HL-60/S4 treated with phorbol 12-myristate 13-acetate at 8.2 ng/mL for 4 days and 3 days (cell line): ENCODE measurements around the gene NOLC1.

Experiments
- in situ Hi-C: fragments of 300-500 bp; cut with MboI; formaldehyde crosslinking; loops from 2 replicates; pipeline ENCODE4 v1.15.0; 2022; ENCODE audit warnings: low sequenced_read_pairs

Gene NOLC1

GRCh38 chr10:102121739-102122372 is 30.3 kb upstream of the NOLC1 start:
- in situ Hi-C loops = no loop called here

- in situ Hi-C loops = no loop called here
Measured at GRCh38 chr10:102122450-102122849, 29.7 kb upstream of the NOLC1 start.

GRCh38 chr10:102123223-102123622 is 29.0 kb upstream of the NOLC1 start:
- in situ Hi-C loops = no loop called here

GRCh38 chr10:102131286-102132170 is 20.7 kb upstream of the NOLC1 start:
- in situ Hi-C loops = no loop called here

DNA sequence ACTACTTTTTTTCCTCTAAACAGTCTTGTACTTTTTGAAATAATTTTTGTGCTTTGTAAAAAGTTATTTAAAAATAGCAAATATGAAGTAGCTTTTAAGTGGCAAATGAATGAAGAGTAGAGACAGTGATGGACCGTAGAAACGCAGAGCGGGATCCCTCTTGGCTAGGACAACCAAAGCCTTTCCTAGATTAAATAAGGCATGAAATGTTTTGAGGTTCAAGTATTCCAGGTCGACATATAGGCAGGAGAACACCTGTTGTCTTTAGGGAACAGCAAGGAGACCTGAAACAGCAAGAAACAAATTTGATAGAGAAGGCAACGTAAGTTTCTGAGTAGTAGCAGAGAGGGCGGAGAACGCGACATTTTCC is 20.0 kb upstream of the NOLC1 start:
- in situ Hi-C loops = no loop called here

DNA sequence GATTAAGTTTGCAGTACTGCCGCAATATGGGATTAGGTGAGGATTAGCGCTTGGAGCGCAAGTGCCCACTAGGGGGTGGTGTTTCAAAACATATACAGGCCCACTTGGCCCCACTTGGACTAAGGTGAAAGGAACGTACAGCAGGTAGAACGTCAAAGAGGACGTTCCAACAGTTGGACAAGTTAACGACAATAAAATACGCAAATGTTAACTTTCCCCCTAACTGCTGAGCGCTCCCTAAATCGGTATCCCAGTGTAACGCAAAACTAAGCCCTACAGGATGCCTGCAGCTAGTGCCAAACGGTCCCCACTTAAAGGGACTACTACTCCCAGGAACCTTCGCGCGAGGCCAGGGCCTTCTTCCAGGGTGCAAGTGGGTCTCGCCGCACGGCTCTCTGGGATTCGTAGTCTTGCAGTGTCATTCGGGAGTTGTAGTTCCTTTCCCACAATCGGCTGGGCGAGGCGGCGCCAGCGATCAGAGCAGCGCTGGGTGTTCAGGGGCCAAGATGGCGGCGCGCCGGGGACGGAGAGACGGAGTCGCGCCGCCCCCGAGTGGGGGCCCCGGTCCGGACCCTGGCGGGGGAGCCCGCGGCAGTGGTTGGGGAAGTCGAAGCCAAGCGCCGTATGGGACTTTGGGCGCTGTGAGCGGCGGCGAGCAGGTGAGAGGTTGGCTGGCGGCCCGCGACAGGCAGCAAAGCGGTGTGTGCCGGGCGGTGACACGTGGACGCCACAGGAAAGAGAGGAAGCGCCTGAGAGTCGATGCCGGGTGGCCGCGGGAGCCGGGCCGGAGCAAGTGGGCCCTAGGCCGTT is 19.4 kb upstream of the NOLC1 start, which contains the start of gene PPRC1:
PPRC1 (plus strand) TSS at position 478 of the 810 bp plus-strand sequence; CDS start at position 507, 29 bp downstream.
- in situ Hi-C loops = no loop called here

GRCh38 chr10:102133373-102134195 is 18.6 kb upstream of the NOLC1 start:
- in situ Hi-C loops = no loop called here

- in situ Hi-C loops = no loop called here
Measured at GRCh38 chr10:102134416-102134815, 17.8 kb upstream of the NOLC1 start.

- in situ Hi-C loops = no loop called here
Measured at GRCh38 chr10:102135956-102136526, 16.1 kb upstream of the NOLC1 start.

DNA sequence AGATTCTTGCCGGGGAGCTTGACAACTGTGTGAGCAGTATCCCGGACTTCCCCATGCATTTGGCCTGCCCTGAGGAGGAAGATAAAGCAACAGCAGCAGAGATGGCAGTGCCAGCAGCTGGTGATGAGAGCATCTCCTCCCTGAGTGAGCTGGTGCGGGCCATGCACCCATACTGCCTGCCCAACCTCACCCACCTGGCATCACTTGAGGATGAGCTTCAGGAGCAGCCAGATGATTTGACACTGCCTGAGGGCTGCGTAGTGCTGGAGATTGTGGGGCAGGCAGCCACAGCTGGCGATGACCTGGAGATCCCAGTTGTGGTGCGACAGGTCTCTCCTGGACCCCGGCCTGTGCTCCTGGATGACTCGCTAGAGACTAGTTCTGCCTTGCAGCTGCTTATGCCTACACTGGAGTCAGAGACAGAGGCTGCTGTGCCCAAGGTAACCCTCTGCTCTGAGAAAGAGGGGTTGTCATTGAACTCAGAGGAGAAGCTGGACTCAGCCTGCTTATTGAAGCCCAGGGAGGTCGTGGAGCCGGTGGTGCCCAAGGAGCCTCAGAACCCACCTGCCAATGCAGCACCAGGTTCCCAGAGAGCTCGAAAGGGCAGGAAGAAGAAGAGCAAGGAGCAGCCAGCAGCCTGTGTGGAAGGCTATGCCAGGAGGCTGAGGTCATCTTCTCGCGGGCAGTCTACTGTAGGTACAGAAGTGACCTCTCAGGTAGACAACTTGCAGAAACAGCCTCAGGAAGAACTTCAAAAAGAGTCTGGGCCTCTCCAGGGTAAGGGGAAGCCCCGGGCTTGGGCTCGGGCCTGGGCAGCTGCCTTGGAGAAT is 12.7 kb upstream of the NOLC1 start:
- in situ Hi-C loops = no loop called here

DNA sequence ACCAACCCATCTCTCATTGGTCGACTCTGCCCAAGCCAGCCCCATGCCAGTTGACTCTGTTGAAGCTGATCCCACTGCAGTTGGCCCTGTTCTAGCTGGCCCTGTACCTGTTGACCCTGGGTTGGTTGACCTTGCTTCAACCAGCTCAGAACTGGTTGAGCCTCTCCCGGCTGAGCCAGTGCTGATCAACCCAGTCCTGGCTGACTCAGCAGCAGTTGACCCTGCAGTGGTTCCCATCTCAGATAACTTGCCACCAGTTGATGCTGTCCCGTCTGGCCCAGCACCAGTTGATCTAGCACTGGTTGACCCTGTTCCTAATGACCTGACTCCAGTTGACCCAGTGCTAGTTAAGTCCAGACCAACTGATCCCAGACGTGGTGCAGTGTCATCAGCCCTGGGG is 12.0 kb upstream of the NOLC1 start:
- in situ Hi-C loops = no loop called here

DNA sequence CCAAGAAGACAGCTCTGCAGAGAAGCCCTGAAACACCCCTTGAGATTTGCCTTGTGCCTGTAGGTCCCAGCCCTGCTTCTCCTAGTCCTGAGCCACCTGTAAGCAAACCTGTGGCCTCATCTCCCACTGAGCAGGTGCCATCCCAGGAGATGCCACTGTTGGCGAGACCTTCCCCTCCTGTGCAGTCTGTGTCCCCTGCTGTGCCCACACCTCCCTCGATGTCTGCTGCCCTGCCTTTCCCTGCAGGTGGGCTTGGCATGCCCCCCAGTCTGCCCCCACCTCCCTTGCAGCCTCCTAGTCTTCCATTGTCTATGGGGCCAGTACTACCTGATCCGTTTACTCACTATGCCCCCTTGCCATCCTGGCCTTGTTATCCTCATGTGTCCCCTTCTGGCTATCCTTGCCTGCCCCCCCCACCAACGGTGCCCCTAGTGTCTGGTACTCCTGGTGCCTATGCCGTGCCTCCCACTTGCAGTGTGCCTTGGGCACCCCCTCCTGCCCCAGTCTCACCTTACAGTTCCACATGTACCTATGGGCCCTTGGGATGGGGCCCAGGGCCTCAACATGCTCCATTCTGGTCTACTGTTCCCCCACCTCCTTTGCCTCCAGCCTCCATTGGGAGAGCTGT is 11.2 kb upstream of the NOLC1 start:
- in situ Hi-C loops = no loop called here

DNA sequence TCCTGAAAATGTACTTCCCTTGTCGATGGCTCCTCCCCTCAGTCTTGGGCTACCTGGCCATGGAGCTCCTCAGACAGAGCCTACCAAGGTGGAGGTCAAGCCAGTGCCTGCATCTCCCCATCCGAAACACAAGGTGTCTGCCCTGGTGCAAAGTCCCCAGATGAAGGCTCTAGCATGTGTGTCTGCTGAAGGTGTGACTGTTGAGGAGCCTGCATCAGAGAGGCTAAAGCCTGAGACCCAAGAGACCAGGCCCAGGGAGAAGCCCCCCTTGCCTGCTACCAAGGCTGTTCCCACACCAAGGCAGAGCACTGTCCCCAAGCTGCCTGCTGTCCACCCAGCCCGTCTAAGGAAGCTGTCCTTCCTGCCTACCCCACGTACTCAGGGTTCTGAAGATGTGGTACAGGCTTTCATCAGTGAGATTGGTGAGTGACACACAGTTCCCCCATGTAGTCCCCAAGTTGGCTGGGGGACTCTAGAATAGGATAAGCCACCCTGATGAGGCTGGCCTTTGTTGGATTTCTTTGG is 10.5 kb upstream of the NOLC1 start:
- in situ Hi-C loops = no loop called here

- in situ Hi-C loops = no loop called here
Measured at GRCh38 chr10:102146971-102147428, 5.2 kb upstream of the NOLC1 start.

DNA sequence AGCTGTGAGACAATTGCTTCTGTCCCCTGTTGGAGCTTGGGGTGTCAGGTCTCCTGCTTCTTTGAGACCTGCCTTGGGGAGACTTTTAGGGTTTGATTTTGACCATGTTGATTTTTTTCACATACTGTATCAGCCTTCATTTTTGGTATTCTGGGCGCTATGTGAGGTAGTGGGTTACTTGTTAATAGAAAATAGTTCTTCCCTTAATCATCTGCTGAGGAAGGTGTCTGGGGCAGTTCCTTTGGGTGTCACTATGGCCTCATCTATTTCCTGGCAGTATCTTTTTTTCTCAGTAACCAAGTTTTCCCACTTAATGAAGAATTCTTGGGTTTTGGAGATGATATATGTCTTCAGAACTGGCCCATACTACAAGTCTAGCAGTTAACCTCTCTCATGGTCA is 4.6 kb upstream of the NOLC1 start:
- in situ Hi-C loops = no loop called here

DNA sequence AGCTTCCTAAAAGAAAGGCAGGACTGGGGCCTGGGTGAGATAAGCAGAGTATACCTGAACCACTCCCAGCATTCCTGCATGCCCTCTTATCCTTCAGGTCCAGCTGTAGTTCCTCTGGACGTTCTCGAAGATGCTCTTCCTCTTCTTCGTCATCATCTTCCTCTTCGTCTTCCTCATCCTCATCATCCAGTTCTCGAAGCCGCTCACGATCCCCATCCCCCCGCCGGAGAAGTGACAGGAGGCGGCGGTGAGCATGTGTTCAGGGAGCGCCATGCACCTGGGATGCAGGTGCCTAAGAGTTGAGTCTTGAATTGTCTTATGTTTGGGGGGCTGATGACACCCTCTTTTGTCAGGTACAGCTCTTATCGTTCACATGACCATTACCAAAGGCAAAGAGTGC is 3.9 kb upstream of the NOLC1 start:
- in situ Hi-C loops = no loop called here

- in situ Hi-C loops = no loop called here
Measured at GRCh38 chr10:102150970-102151773, 1.0 kb upstream of the NOLC1 start.

DNA sequence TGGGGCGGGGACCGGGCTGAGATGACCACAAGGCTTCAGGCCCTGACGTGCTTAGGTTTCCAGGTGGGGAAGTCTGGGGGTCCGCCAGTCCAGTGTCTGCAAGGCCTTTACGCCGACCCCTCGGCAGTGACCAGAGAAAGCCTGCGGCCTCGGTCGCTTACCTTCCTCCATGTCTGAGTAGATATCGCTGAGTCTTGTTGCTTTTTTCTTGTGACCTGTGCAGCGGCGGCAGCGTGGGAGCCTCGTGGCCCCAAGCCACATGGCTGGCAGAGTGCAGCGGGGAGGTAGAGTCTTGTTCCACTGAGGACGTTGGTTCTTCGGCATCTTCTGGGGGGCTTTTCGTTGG is 329 bp downstream of the NOLC1 start:
- in situ Hi-C loops = no loop called here
